Transverse colon (tissue), 4 donors: Measurements from ENCODE around the gene MARVELD3. TPM values are rescaled to one million over a fixed set of nuclear protein-coding genes. Genes with fewer than 3 reads are reported as not detected.

ENCODE experiments used
- DNase-seq: peaks from one replicate; pipeline ENCODE4 v3.0.0-alpha.2; 2019
- H3K27ac ChIP-seq, 4 donors: fragments of 200-600 bp; sonication (generic); 2 replicates each; pipeline ENCODE4 v1.5.1; 2016 to 2018; ENCODE audit warnings: inconsistent platforms in 4 of 4
- H3K27me3 ChIP-seq: fragments of 200-600 bp; sonication (generic); 2 replicates; pipeline ENCODE4 v1.5.1; 2017; ENCODE audit warnings: inconsistent platforms
- H3K36me3 ChIP-seq, 4 donors: fragments of 200-600 bp; sonication (generic); 2 replicates each; pipeline ENCODE4 v1.5.1; 2017 to 2019; ENCODE audit warnings: inconsistent platforms in 4 of 4
- H3K4me1 ChIP-seq, 4 donors: fragments of 200-600 bp; sonication (generic); 2 replicates each; pipeline ENCODE4 v1.5.1; 2017 to 2020; ENCODE audit warnings: inconsistent platforms in 4 of 4
- H3K4me3 ChIP-seq, 4 donors: fragments of 200-600 bp; sonication (generic); 1 replicate in 1 of 4; 2 replicates in 3 of 4; pipeline versions ENCODE4 v1.5.1 to v1.6.1; 2017 to 2019; ENCODE audit warnings: inconsistent platforms in 4 of 4
- H3K9me3 ChIP-seq, 2 donors: fragments of 200-600 bp; sonication (generic); 2 replicates each; pipeline ENCODE4 v1.5.1; 2017 to 2019; ENCODE audit warnings: inconsistent platforms in 2 of 2
- CTCF ChIP-seq, 5 experiments: fragments of 200-600 bp in 3 of 5; fragments of 450-650 bp in 2 of 5; sonication (generic) in 3 of 5; IDR thresholded peaks; 1 replicate in 2 of 5; 2 replicates in 3 of 5; pipeline ENCODE4 v1.5.1; 2016 to 2017; ENCODE audit warnings: antibody characterized with exemption in 5 of 5, inconsistent platforms in 3 of 5, mild to moderate bottlenecking in 2 of 5, moderate library complexity in 1 of 5
- EP300 ChIP-seq: sonication (generic); formaldehyde crosslinking; IDR thresholded peaks from one replicate; pipeline ENCODE4 v1.6.1; 2017; ENCODE audit warnings: antibody characterized with exemption, low read depth
- POLR2A ChIP-seq: fragments of 450-650 bp; IDR thresholded peaks from one replicate; pipeline ENCODE4 v1.6.1; 2016; ENCODE audit warnings: antibody characterized with exemption, mild to moderate bottlenecking, moderate library complexity
- POLR2AphosphoS5 ChIP-seq, 3 donors: sonication (generic); formaldehyde crosslinking; IDR thresholded peaks; one replicate each; pipeline ENCODE4 v1.6.1; 2016; ENCODE audit warnings: antibody characterized with exemption in 3 of 3
- WGBS, 2 donors: methylation state at CpG; one replicate each; pipeline ENCODE4 v1.1.5; 2018; ENCODE audit warnings: low coverage in 1 of 2; 5-methylcytosine and 5-hydroxymethylcytosine counted together
- in situ Hi-C, 4 donors: fragments of 200-750 bp; cut with MboI; loops; one replicate each; pipeline versions ENCODE4 v1.15.0 to v1.15.1; 2017; ENCODE audit warnings: low sequenced_read_pairs in 3 of 4, low pct_ligation_motif_present in 1 of 4, low pct_unique_long_range_greater_than_20kb in 1 of 4
- intact Hi-C: fragments of 100-400 bp; cut with DNase I; formaldehyde crosslinking; loops from one replicate; pipeline ENCODE4 v1.15.1; 2023; ENCODE audit warnings: low total_unique reads
- total RNA-seq, 4 donors: library from RNA; depleted of rRNA; stranded (reverse); fragments of >200 nt; gene quantifications; one replicate each; pipeline ENCODE4 v1.1.0, GENCODE V29; 2016

MARVELD3 gene
- total RNA-seq, 4 donors from 2014 or later: 113 to 381 (median 164) TPM

- H3K4me3 ChIP-seq: no peak overlapping the region
- TF ChIP-seq POLR2AphosphoS5 (IDR thresholded peaks at IDR 0.05): no peak
- TF ChIP-seq EP300: no peak
- TF ChIP-seq POLR2A: no peak
- TF ChIP-seq CTCF (IDR thresholded peaks at IDR 0.05): no peak
Measured at GRCh38 chr16:71672125-71672524, 46.1 kb downstream of the MARVELD3 start.

DNA sequence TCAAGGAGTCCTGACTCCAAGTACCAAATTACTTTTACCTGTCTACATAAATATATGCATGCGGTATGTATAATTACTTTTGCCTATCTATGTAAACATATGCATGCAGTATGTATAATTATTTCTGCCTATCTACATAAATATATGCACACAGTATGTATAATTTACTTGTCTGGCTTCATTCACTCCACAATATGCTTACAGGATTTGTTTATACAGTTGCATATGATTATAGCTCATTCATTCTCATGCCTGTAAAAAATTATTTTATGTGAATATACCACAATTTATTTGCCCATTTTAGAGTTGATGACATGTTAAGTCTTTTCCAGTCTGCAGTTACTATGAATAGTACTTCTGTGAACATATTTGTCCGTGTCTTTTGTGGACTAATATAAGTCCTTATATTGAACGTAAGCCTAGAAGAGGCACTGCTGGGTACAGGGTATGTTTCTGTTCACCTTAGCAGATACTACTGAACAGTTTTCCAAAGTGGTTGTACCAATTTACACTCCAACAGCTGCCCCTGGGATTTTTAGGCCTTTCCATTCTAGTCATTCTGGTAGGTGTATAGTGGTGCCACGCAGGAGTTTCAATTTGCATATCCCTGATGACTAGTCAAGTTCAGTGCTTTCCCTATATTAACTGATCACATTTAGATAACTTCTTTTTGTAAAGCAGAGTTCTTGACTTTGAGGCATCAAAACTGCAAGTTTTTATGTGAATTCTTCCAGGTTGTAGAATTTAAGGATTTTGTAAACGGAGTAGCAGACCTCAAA, 47.0 kb downstream of the MARVELD3 start:
- H3K27me3 ChIP-seq: no peaks in the 10 kb centered on the region
- peaks cover 0 to 34% (median 5%) of the 10 kb centered on the region in 4 donors for H3K36me3 ChIP-seq
- in situ Hi-C loops: no loop called here
- H3K27ac ChIP-seq: no peak overlapping the region
- H3K9me3 ChIP-seq: no peaks in the 10 kb centered on the region
- intact Hi-C loops: no loop called here
- no peak for TF ChIP-seq POLR2A
- H3K4me1 ChIP-seq: peaks cover 0 to 17% (median 4%) of the 10 kb centered on the region in 4 donors
- no peak overlapping the region for H3K4me3 ChIP-seq
- WGBS, 2 donors: 87 to 98% methylated on average over 5 of the region's 5 CpGs
- no peak for DNase-seq

More at GRCh38 chr16:71672125-71672524, 46.1 kb downstream of the MARVELD3 start:
- no peaks in the 10 kb centered on the region for H3K27me3 ChIP-seq
- H3K9me3 ChIP-seq: no peaks in the 10 kb centered on the region
- peaks cover 0 to 25% (median 12%) of the 10 kb centered on the region in 4 donors for H3K4me1 ChIP-seq
- 66 to 83% methylated on average over 3 of the region's 3 CpGs for WGBS, 2 donors
- intact Hi-C loops (no loop called here), in situ Hi-C loops (no loop called here)
- H3K36me3 ChIP-seq: peaks cover 0 to 34% (median 5%) of the 10 kb centered on the region in 4 donors
- H3K27ac ChIP-seq: no peak overlapping the region
- DNase-seq: no peak

- DNase-seq: no peak
- intact Hi-C loops (no loop called here), in situ Hi-C loops (no loop called here)
- Histone ChIP-seq H3K36me3 (peaks cover 0 to 35% (median 7%) of the 10 kb centered on the region in 4 donors), H3K27me3 (no peaks in the 10 kb centered on the region), H3K27ac (no peak overlapping the region), H3K4me1 (peaks cover 0 to 13% (median under 1%) of the 10 kb centered on the region in 4 donors), H3K9me3 (no peaks in the 10 kb centered on the region), H3K4me3 (no peak overlapping the region)
- 60 to 76% methylated on average over 1 of the region's 1 CpG for WGBS, 2 donors
- no peak for TF ChIP-seq POLR2A
- TF ChIP-seq CTCF (IDR thresholded peaks at IDR 0.05): no peak
- TF ChIP-seq EP300: no peak
- TF ChIP-seq POLR2AphosphoS5 (IDR thresholded peaks at IDR 0.05): no peak
Measured at GRCh38 chr16:71673582-71673973, 47.6 kb downstream of the MARVELD3 start.

DNA sequence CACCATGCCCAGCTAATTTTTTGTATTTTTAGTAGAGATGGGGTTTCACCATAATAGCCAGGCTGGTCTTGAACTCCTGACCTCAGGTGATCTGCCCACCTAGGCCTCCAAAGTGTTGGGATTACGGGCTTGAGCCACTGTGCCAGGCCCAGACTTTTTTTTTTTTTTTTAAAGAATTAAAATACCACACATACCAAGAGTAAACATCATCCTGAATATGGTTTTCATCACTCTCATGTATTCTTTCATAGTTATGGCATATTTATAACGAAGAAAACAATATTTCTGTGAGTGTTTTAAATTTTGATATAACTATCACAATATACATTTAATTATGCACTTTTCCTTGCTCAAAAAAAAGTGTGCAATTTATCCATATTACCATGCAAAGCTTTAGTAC, 48.2 kb downstream of the MARVELD3 start:
- no peaks in the 10 kb centered on the region for H3K9me3 ChIP-seq
- no peak for TF ChIP-seq EP300
- no peak for TF ChIP-seq POLR2AphosphoS5 (IDR thresholded peaks at IDR 0.05)
- TF ChIP-seq CTCF (IDR thresholded peaks at IDR 0.05): no peak
- TF ChIP-seq POLR2A: no peak
- H3K27ac ChIP-seq: no peak overlapping the region
- intact Hi-C loops (no loop called here), in situ Hi-C loops (no loop called here)
- H3K4me1 ChIP-seq: peaks cover 0 to 9% (median 0%) of the 10 kb centered on the region in 4 donors
- 88 to 100% methylated on average over 2 of the region's 2 CpGs for WGBS, 2 donors
- no peak for DNase-seq
- no peaks in the 10 kb centered on the region for H3K27me3 ChIP-seq
- peaks cover 0 to 29% (median 7%) of the 10 kb centered on the region in 4 donors for H3K36me3 ChIP-seq
- no peak overlapping the region for H3K4me3 ChIP-seq
